SK-N-DZ (cell line): Measurements from ENCODE around the gene KIF7.

Source experiments
- DNase-seq: peaks from one replicate; pipeline ENCODE4 v3.0.0-alpha.2; 2015; ENCODE audit warnings: low spot score

The KIF7 gene

GRCh38 chr15:89670971-89671560 lies 15.8 kb upstream of the KIF7 start:
- no peak for DNase-seq

DNA sequence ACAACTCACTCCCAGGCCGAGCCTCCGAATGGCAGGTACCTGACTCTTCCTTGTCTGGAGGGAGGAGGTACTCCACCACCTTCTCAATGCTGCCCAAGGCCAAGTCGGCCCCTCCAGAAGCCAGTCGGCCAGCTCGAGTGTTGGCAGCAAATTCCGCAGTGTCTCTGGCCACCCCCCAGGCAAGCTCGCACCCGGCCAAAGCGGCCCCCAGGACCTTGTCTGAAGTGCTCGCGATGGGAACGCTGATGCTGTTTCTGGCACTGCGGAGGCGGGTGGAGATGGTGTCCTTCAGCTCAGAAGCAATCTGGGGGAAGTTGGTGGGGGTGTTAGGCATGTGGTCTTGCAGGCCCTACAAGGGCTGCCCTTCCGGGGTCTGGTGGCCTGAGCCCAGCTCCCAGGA lies 14.7 kb upstream of the KIF7 start:
- DNase-seq, result no peak

DNA sequence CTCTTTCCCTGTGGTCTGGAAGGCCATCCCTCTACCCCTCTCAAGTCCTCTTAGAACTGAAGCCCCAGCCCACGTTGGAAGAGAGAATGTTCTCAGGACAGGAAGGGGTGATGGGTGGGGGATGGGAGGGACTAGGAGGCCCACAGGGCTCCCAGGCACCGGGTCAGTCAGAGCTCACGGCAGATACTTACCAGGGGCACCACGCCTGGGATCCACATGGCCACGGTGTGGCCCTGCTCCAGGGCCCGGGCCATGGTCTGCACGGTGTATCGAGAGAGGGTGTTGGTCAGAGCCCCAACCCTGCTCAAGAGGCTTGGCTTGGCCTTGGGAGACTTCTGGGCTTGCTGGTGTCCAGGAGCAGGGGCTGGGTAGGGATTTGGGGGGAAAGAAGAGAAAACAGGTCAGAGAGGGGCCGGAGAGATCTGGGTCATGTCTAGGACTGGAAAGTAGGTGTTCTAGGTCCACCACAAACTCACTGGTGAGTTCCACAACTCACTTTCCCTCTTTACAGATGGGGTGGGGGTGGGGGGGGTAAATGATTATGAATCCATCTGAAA lies 14.1 kb upstream of the KIF7 start:
- no peak for DNase-seq

DNA sequence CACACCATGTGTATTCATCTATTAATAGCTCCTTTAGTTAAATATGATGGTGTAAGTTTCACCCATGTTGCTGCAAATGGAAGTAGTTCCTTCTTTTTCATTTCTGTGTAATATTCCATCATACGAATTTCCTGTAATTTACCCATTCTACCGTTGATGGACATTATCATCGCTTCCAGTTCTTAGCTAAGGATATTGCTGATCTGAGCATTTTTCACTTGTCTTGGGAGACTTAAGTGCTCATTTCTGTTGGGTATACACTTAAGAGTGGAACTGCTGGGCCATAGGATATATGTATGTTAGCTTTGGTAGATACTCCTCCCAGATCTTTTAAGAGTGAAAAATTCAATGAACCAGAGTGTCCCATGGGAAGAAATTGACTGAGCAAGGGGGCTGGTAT lies 12.9 kb upstream of the KIF7 start:
- DNase-seq, result no peak

DNA sequence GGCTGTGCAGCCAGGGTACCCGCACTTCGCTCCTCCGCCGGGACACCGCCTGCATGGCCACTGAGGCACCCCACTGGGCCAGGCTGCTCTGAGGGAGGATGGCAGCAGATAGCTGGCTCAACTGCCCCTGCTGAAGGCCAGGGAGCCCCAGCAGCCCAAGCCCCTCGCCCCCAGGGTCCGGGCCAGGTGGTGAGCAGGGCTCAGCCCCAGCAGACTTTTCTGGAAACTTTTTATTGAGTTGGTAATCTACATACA lies 12.4 kb upstream of the KIF7 start:
- DNase-seq, result no peak

- no peak for DNase-seq
Measured at GRCh38 chr15:89666858-89667705, 11.8 kb upstream of the KIF7 start.

- DNase-seq, result no peak
Measured at GRCh38 chr15:89666184-89666857, 11.1 kb upstream of the KIF7 start.

DNA sequence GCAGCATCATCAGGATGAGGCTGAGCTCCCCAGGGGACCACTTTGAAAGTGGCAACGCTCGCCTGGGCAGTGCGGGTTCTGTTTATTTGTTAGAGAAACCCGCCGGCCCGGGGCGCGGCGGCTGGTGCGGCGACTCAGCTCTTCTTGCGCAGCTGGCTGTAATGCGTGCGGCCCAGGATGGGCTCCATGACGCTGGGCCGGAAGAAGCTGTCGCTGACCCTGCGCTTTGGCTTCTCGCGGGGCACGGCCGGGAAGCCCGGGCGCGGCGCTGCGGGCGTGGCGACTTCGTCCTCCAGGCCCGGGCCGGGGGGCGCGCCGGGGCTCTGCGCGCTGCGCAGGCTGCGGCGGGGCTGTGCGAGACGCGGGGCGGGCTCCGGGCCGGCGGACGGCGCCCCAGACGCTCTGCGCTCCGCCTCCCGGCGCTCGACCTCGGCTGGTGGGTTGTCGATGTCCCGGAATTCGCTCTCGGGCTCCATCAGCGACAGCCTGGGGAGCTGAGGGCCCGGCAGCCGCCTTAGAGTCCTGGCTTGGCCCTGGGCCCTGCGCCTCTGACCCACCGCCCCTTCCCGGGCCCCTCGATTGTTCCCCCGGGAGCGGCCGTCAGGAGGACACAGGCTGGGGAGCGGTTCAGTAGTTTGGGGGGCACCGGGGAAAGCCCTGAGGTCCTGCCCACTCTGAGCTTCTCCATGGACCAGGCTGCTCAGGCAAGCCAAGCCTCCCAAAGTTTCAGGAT lies 10.3 kb upstream of the KIF7 start:
- DNase-seq, result peak; percentile 44

- no peak for DNase-seq
Measured at GRCh38 chr15:89664441-89665350, 9.4 kb upstream of the KIF7 start.

GRCh38 chr15:89662893-89663626 lies 7.8 kb upstream of the KIF7 start:
- no peak for DNase-seq

GRCh38 chr15:89660556-89660955 lies 5.3 kb upstream of the KIF7 start:
- DNase-seq, result no peak

DNA sequence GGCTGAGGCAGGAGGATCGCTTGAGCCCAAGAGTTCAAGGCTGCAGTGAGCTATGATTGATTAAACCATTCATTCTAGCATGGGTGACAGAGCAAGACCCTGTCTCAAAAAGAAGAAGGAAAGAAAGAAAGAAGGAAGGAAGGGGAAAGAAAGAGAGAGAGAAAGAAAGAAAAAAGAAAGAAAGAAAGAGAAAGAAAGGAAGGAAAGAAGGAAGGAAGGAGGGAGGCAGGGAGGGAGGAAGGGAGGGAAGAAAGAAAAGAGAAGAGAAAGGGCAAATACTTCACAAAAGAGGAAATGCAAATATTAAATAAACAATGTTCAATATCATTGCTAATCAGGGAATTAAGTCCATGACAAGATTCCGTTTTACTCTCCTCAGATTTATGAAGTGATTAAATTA lies 4.0 kb upstream of the KIF7 start:
- no peak for DNase-seq

DNA sequence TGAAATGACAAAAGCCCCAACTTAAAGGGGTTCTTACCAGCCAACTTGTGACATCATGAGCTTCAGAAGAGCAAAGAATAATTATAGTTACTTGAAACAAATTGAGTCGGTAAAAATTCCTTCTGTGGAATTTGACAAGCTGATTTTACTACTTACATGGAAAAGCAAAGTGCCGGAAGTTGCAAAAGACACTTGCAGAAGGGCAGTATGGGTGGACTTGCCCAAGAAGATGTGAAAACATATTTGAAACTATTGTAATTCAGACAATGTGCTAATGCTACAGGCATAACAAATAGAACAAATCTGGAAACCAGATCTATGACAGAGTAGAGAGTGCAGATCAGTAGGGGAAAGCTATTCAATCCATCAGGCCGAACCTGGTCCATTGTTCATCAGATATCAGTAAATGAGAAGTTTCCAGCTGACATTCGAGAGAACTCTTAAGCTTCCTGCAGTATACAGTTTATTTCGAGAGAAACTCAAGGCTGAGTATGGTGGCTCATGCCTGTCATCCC lies 2.5 kb upstream of the KIF7 start:
- no peak for DNase-seq

GRCh38 chr15:89656116-89656815 lies 999 bp upstream of the KIF7 start:
- no peak for DNase-seq

- no peak for DNase-seq
Measured at GRCh38 chr15:89654301-89654761, 936 bp downstream of the KIF7 start.

GRCh38 chr15:89653578-89653977 lies 1.7 kb downstream of the KIF7 start:
- DNase-seq, result no peak

DNA sequence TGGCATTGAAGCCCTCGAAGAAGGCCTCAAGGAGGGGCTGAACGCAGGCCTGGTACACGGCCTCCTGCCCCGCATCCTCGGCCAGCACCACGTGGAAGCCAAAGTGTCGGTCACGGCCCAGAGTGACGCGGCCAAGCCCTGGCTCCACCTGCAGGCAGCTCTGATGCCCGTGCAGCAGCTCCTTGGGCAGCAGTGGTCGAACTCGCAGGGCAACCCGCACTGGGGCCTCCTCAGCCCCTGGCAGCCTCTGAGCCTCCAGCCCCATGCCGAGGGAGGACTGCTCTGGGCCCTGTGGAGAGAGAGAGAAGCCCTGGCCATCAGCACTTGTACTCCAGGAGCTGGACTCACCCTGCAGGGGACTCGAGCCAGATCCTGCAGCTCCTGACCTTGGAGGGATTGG lies 2.6 kb downstream of the KIF7 start:
- no peak for DNase-seq

GRCh38 chr15:89652131-89652530 lies 3.1 kb downstream of the KIF7 start:
- DNase-seq, result no peak

- DNase-seq, result no peak
Measured at GRCh38 chr15:89649716-89650115, 5.6 kb downstream of the KIF7 start.
